ENCODE measurements around the gene SMURF1.

DNA sequence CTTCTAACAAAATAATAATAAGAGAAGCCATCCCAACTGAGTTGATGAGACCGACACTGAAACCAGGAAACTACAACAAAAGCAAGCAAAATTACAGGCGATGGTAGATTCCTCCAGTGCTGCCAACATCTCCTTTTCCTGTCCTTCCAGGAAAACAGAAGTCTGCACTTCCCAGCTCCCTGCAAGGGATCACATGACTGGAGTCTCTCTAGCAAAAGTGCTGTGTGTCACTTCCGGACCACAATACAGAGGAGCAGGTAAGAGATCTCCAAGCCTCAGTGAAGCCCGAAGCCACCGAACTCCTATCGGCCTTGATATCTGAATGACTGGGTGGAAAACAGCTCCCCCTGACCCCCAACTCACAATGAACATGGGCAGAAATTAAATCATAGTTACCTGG lies 63.2 kb downstream of the SMURF1 start:
- TF ChIP-seq EZH2 (IDR thresholded peaks at IDR 0.05; ENCODE audit: insufficient read depth, poor library complexity, severe bottlenecking), result no peak
- TF ChIP-seq EZH2phosphoT487 (IDR thresholded peaks at IDR 0.05; ENCODE audit: insufficient read depth, low read depth), result no peak

Data from GM23248 (cell line).